ENCODE data around the gene PDE1C. TPM values are rescaled to one million over a fixed set of nuclear protein-coding genes. Genes with fewer than 3 reads are reported as not detected.

The PDE1C gene
- total RNA-seq, 1 donor from 2014 or later, result 0.26 TPM

DNA sequence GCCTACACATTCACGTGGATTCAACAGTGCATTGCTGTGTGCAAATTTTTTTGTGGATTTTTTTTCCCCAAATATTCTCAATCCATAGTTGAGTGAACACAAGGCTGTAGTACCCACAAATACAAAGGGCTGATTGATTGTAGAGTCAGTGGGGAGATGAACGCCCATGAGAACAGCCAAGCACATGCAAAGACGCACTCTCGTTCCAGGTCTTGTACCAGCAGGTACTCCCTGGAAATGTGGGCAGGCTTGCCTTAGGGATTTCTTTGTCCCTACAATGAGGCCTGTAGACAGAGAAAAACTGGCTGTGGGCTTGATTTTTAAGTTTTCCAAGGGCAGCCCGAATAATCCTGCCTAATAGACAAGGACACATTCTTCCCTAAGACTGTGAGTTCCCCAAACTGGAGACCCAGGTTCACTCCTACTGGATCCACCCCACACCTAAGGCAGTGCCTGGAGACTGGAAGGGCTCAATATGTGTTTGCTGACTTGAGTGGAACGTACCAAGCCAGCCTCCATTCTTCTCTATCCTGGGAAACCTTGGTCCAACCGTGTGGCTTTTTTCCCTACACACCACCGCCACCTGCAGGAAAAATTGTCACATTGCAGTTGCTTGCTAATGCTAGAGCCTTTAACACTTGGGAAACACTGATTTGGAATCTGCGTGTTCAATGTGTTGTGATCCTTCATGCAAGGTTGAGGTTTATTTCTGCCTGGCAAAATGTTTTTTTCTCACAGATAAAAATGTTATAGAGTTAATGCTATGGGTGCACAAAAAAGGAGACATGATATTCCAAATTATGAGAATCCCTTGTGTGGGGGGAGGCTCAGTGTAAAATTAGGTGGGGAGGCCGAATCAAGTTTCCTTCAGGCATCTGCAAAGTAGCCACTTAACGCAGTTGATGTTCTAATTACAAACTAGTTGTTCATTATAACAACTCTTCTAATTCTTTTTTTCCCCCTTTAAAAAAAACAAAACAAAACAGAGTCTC, 333.9 kb downstream of the PDE1C start:
- TF ChIP-seq, protein P1, sequence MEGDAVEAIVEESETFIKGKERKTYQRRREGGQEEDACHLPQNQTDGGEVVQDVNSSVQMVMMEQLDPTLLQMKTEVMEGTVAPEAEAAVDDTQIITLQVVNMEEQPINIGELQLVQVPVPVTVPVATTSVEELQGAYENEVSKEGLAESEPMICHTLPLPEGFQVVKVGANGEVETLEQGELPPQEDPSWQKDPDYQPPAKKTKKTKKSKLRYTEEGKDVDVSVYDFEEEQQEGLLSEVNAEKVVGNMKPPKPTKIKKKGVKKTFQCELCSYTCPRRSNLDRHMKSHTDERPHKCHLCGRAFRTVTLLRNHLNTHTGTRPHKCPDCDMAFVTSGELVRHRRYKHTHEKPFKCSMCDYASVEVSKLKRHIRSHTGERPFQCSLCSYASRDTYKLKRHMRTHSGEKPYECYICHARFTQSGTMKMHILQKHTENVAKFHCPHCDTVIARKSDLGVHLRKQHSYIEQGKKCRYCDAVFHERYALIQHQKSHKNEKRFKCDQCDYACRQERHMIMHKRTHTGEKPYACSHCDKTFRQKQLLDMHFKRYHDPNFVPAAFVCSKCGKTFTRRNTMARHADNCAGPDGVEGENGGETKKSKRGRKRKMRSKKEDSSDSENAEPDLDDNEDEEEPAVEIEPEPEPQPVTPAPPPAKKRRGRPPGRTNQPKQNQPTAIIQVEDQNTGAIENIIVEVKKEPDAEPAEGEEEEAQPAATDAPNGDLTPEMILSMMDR (conservative IDR thresholded peaks at IDR 0.05), result peak; percentile 94
- Mint-ChIP-seq H3K27ac (ENCODE audit: unreplicated experiment) (peak overlapping the region; percentile 46), H3K4me3 (no peak overlapping the region), H3K4me1 (peaks cover 14% of the 10 kb centered on the region), H3K27me3 (ENCODE audit: low read depth) (peaks cover 4% of the 10 kb centered on the region), H3K9me3 (no peaks in the 10 kb centered on the region), H3K36me3 (ENCODE audit: low read depth) (no peaks in the 10 kb centered on the region)
- DNase-seq (ENCODE audit: low read depth, low spot score), result peak; percentile 73

DNA sequence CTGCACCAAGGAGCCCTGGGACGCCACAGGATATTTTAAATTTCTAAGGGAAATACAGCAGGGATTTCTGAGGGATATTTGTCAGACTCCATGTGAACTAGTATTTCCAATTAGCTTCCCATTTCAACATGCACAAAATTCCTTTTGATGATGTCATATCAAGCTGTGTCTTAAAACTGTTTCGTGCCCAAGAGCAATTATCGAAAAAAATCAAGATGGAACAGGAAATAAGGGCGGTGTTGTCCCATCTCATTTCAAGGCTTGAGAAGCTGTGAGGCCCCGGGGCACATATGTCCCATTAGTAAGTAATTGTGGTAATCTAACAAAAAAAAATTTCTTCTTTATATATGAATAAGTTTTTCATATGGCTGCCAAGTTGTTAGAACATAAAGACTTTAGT, 335.8 kb downstream of the PDE1C start:
- Mint-ChIP-seq H3K27me3 (ENCODE audit: low read depth) (no peaks in the 10 kb centered on the region), H3K4me1 (peaks cover 18% of the 10 kb centered on the region), H3K27ac (ENCODE audit: unreplicated experiment) (no peak overlapping the region), H3K4me3 (no peak overlapping the region), H3K36me3 (ENCODE audit: low read depth) (no peaks in the 10 kb centered on the region), H3K9me3 (no peaks in the 10 kb centered on the region)
- TF ChIP-seq, protein P1 (conservative IDR thresholded peaks at IDR 0.05), result no peak
- no peak for DNase-seq (ENCODE audit: low read depth, low spot score)

DNA sequence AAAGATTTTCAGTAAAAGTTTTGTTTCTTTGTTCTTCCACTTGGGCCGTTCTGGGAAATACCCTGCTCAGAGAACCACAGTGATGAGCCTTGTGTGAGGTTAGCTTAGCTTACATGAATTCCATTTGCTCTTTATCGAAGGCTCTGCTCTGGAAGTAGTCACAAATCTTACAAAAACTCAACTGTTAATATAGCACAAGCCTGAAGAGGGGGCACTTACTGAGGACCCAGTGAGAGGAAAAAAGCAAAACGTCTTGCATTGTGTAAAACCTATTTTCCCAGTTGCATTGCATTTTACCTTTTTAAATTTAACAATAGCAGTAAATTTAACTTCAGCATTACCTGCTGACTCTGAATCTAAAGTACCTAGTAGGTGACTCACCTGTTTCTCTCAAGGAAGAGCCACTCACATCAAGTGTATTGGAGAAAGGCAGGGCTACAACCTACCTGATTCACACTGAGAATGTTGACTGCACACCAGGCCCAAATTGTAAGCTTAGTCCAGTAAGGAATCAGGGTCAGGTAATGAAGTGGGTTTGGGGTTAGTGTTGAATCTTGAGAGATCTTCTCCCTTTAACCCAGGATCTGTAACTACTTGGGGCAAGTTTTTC, 340.9 kb downstream of the PDE1C start:
- H3K27me3 Mint-ChIP-seq (ENCODE audit: low read depth), result no peaks in the 10 kb centered on the region

DNA sequence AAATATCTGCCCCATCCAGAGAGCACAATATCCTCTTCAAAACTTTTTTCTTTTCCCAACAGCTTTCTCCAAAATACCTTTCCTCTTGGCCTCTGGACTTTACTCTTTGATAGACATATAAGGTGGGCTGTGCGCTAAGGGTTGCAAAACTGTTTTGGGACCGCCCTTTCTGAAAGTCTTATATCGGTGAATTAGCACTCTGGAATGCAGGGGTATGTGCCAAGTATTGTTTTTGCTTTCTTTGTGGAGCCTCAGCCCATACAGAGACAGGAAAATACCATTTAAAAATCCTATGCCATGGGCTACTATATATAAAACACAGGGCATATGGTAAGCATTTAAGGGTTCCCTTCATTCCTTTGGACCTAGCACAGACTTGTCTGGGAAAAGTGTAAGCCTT, 345.5 kb downstream of the PDE1C start:
- H3K9me3 Mint-ChIP-seq, result no peaks in the 10 kb centered on the region
- H3K36me3 Mint-ChIP-seq (ENCODE audit: low read depth), result no peaks in the 10 kb centered on the region
- H3K27ac Mint-ChIP-seq (ENCODE audit: unreplicated experiment), result no peak overlapping the region
- DNase-seq (ENCODE audit: low read depth, low spot score), result no peak
- H3K4me1 Mint-ChIP-seq, result no peaks in the 10 kb centered on the region
- no peak overlapping the region for H3K4me3 Mint-ChIP-seq
- TF ChIP-seq, protein P1 (conservative IDR thresholded peaks at IDR 0.05), result no peak
- H3K27me3 Mint-ChIP-seq (ENCODE audit: low read depth), result no peaks in the 10 kb centered on the region

More for the DNA sequence above, 340.9 kb downstream of the PDE1C start:
- no peak overlapping the region for H3K27ac Mint-ChIP-seq (ENCODE audit: unreplicated experiment)
- H3K4me3 Mint-ChIP-seq, result no peak overlapping the region
- no peaks in the 10 kb centered on the region for H3K9me3 Mint-ChIP-seq
- no peak for DNase-seq (ENCODE audit: low read depth, low spot score)
- TF ChIP-seq, protein P1 (conservative IDR thresholded peaks at IDR 0.05), result peak; percentile 21
- H3K4me1 Mint-ChIP-seq, result peaks cover 8% of the 10 kb centered on the region
- H3K36me3 Mint-ChIP-seq (ENCODE audit: low read depth), result no peaks in the 10 kb centered on the region

DNA sequence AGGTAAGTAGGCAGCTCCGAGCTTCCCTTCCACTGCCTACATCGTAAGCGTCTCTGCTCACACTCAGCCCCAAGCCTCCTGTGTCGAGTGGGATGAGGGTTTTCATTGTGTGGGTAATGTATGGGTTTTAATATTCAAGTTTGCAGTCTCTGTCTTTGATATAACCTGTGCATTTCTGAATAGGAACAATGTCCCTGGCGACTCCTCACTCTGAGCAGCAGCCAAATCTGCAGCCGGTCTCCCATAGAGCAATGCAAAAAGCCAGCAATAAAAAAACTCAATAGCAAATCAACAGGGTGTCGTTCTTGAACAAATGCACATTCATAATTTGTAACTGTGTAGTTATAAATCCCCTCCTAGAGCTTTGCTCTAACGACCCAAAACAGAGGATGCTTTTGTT, 349.8 kb downstream of the PDE1C start:
- TF ChIP-seq, protein P1 (conservative IDR thresholded peaks at IDR 0.05), result no peak
- Mint-ChIP-seq H3K9me3 (peaks cover 2% of the 10 kb centered on the region), H3K4me1 (no peaks in the 10 kb centered on the region), H3K36me3 (ENCODE audit: low read depth) (no peaks in the 10 kb centered on the region), H3K4me3 (no peak overlapping the region), H3K27me3 (ENCODE audit: low read depth) (no peaks in the 10 kb centered on the region), H3K27ac (ENCODE audit: unreplicated experiment) (no peak overlapping the region)
- DNase-seq (ENCODE audit: low read depth, low spot score), result no peak
